H1 (cell line): ENCODE data around the gene CA5A. TPM values are rescaled to one million over a fixed set of nuclear protein-coding genes. Genes with fewer than 3 reads are reported as not detected.

ENCODE experiments used
- RNF2 ChIP-seq: fragments of 200-900, 300-1000 bp; sonication (generic); IDR thresholded peaks from 2 replicates; pipeline ENCODE4 v1.7.1; 2016; ENCODE audit warnings: borderline replicate concordance, low read depth, mild to moderate bottlenecking, antibody characterized with exemption, low read length; ENCODE audit not compliant: poor library complexity, severe bottlenecking; ENCODE audit errors: missing control alignments
- USF2 ChIP-seq: IDR thresholded peaks from 2 replicates; pipeline ENCODE4 v1.6.1; 2011; ENCODE audit warnings: low read length, improper control_type of control experiment
- YY1 ChIP-seq: IDR thresholded peaks from 2 replicates; pipeline ENCODE4 v1.6.1; 2011; ENCODE audit warnings: low read depth, mild to moderate bottlenecking, low read length
- polyA plus RNA-seq, 7 experiments: library from polyadenylated mRNA; depleted of rRNA in 3 of 7; stranded (reverse) in 5 of 7; unstranded in 2 of 7; fragments of >200 nt in 5 of 7; fragments of 200-250 nt in 2 of 7; gene quantifications; 1 replicate in 5 of 7; 2 replicates in 1 of 7; 4 replicates in 1 of 7; pipeline versions ENCODE4 v1.2.1 to v1.2.3, GENCODE V29; 2011 to 2013; ENCODE audit warnings: missing spikeins in 2 of 7, mixed read lengths in 2 of 7
- total RNA-seq: library from RNA; stranded (reverse); fragmentation: NEBNext Ultra II Directional; extraction: Animal tissue kit (Norgen Biotek cat#: 25700); gene quantifications from 2 replicates; pipeline ENCODE4 v1.2.1, GENCODE V29; 2021

CA5A gene
- total and polyA plus RNA-seq, 2 of the 8 experiments (the other 6 are each of a cell fraction or from before 2014, with no cell fraction given): not detected

DNA sequence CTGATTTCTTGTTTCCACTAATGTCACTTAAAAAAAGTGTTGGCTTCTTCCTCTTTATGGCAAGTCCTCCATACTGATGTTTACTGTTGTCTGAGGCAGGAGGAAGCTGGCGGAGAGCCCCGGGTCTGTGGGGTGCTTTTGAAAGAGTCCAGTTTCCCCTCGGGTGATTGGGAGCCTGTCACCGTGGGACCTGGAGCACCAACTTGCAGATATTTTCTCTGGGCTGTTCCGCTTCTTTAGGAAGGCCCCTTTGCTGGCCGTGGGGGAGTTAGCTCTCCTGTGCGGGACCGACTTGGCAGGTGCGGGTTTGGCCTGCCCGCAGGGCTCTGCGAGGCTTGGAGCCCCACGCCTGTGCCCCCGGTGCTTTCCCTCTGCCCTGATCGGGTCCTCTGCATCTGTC lies 18.0 kb upstream of the CA5A start (continued):
- TF ChIP-seq YY1: no peak
- no peak for TF ChIP-seq RNF2
- no peak for TF ChIP-seq USF2
- TF ChIP-seq, all 59 proteins: peak for 0
